GM12801 (cell line): ENCODE measurements around the gene ZNF576.

Experiments used
- CTCF ChIP-seq: IDR thresholded peaks from one replicate; pipeline ENCODE4 v1.5.1; 2011; ENCODE audit warnings: control low read depth; ENCODE audit not compliant: insufficient read length; ENCODE audit errors: extremely low read depth

ZNF576 gene

GRCh38 chr19:43620061-43621001 lies 23.9 kb downstream of the ZNF576 start:
- no peak for TF ChIP-seq CTCF

- TF ChIP-seq CTCF: no peak
Observed at GRCh38 chr19:43622070-43622469, 25.7 kb downstream of the ZNF576 start.

GRCh38 chr19:43622956-43623355 lies 26.6 kb downstream of the ZNF576 start:
- no peak for TF ChIP-seq CTCF

- no peak for TF ChIP-seq CTCF
Observed at GRCh38 chr19:43623889-43624670, 27.7 kb downstream of the ZNF576 start.

GRCh38 chr19:43624933-43625332 lies 28.5 kb downstream of the ZNF576 start:
- no peak for TF ChIP-seq CTCF

GRCh38 chr19:43625918-43626579 lies 29.7 kb downstream of the ZNF576 start:
- TF ChIP-seq CTCF: no peak

- no peak for TF ChIP-seq CTCF
Observed at GRCh38 chr19:43626838-43627237, 30.4 kb downstream of the ZNF576 start.
